Measurements from ENCODE around the gene LCLAT1.
"Not testable (repeated sequence)": the region's sequence is repeated elsewhere in the genome, so short reads cannot be mapped to it uniquely, and the experiment has no call there.

The LCLAT1 gene

GRCh38 chr2:30591186-30591585 is 144.1 kb downstream of the LCLAT1 start:
- Mint-ChIP-seq H3K4me1 (peaks cover 16% of the 10 kb centered on the region), H3K4me3 (no peak overlapping the region), H3K36me3 (peaks cover 47% of the 10 kb centered on the region), H3K27me3 (no peaks in the 10 kb centered on the region), H3K9me3 (peaks cover 6% of the 10 kb centered on the region), H3K27ac (no peak overlapping the region)
- ATAC-seq = no peak

GRCh38 chr2:30601375-30601774 is 154.3 kb downstream of the LCLAT1 start:
- no peak overlapping the region for H3K27ac Mint-ChIP-seq
- no peak overlapping the region for H3K4me3 Mint-ChIP-seq
- peaks cover 10% of the 10 kb centered on the region for H3K9me3 Mint-ChIP-seq
- H3K27me3 Mint-ChIP-seq = no peaks in the 10 kb centered on the region
- H3K36me3 Mint-ChIP-seq = peaks cover 53% of the 10 kb centered on the region
- H3K4me1 Mint-ChIP-seq = peaks cover 5% of the 10 kb centered on the region
- no peak for ATAC-seq

GRCh38 chr2:30605197-30605596 is 158.2 kb downstream of the LCLAT1 start:
- no peak overlapping the region for H3K27ac Mint-ChIP-seq
- peaks cover 1% of the 10 kb centered on the region for H3K9me3 Mint-ChIP-seq
- no peaks in the 10 kb centered on the region for H3K27me3 Mint-ChIP-seq
- H3K36me3 Mint-ChIP-seq = peaks cover 38% of the 10 kb centered on the region
- no peak overlapping the region for H3K4me3 Mint-ChIP-seq
- H3K4me1 Mint-ChIP-seq = peaks cover 10% of the 10 kb centered on the region
- ATAC-seq = no peak

GRCh38 chr2:30608643-30609042 is 161.6 kb downstream of the LCLAT1 start:
- H3K27me3 Mint-ChIP-seq = no peaks in the 10 kb centered on the region
- H3K27ac Mint-ChIP-seq = no peak overlapping the region
- no peaks in the 10 kb centered on the region for H3K9me3 Mint-ChIP-seq
- no peak for ATAC-seq
- H3K36me3 Mint-ChIP-seq = peaks cover 41% of the 10 kb centered on the region
- no peak overlapping the region for H3K4me3 Mint-ChIP-seq
- H3K4me1 Mint-ChIP-seq = peaks cover 28% of the 10 kb centered on the region

GRCh38 chr2:30611583-30611982 is 164.5 kb downstream of the LCLAT1 start:
- ATAC-seq = no peak
- Mint-ChIP-seq H3K4me1 (peaks cover 28% of the 10 kb centered on the region), H3K9me3 (no peaks in the 10 kb centered on the region), H3K4me3 (no peak overlapping the region), H3K27ac (peak overlapping the region; percentile 13), H3K36me3 (peaks cover 49% of the 10 kb centered on the region), H3K27me3 (no peaks in the 10 kb centered on the region)

GRCh38 chr2:30612371-30612770 is 165.3 kb downstream of the LCLAT1 start:
- Mint-ChIP-seq H3K9me3 (no peaks in the 10 kb centered on the region), H3K36me3 (peaks cover 48% of the 10 kb centered on the region), H3K27ac (peak overlapping the region; percentile 13), H3K27me3 (no peaks in the 10 kb centered on the region), H3K4me1 (peaks cover 28% of the 10 kb centered on the region), H3K4me3 (no peak overlapping the region)
- no peak for ATAC-seq

GRCh38 chr2:30613001-30613400 is 166.0 kb downstream of the LCLAT1 start:
- H3K4me3 Mint-ChIP-seq = no peak overlapping the region
- H3K9me3 Mint-ChIP-seq = no peaks in the 10 kb centered on the region
- H3K4me1 Mint-ChIP-seq = peaks cover 28% of the 10 kb centered on the region
- H3K36me3 Mint-ChIP-seq = peaks cover 46% of the 10 kb centered on the region
- no peaks in the 10 kb centered on the region for H3K27me3 Mint-ChIP-seq
- no peak overlapping the region for H3K27ac Mint-ChIP-seq
- ATAC-seq = no peak

GRCh38 chr2:30614227-30614626 is 167.2 kb downstream of the LCLAT1 start:
- H3K27me3 Mint-ChIP-seq, H3K4me3 Mint-ChIP-seq, H3K27ac Mint-ChIP-seq, H3K9me3 Mint-ChIP-seq, ATAC-seq: not testable (repeated sequence)
- peaks cover 42% of the 10 kb centered on the region for H3K36me3 Mint-ChIP-seq
- H3K4me1 Mint-ChIP-seq = peaks cover 23% of the 10 kb centered on the region

- Mint-ChIP-seq H3K4me1 (peaks cover 20% of the 10 kb centered on the region), H3K27ac (no peak overlapping the region), H3K27me3 (no peaks in the 10 kb centered on the region), H3K9me3 (no peaks in the 10 kb centered on the region), H3K36me3 (peaks cover 39% of the 10 kb centered on the region), H3K4me3 (no peak overlapping the region)
- no peak for ATAC-seq
These were observed 168.9 kb downstream of the LCLAT1 start for GRCh38 chr2:30615926-30616325.

- no peak overlapping the region for H3K27ac Mint-ChIP-seq
- peaks cover 45% of the 10 kb centered on the region for H3K36me3 Mint-ChIP-seq
These were observed 173.1 kb downstream of the LCLAT1 start for GRCh38 chr2:30620102-30620501.

GRCh38 chr2:30621836-30622235 is 174.8 kb downstream of the LCLAT1 start:
- H3K27ac Mint-ChIP-seq = no peak overlapping the region
- H3K4me1 Mint-ChIP-seq = peaks cover 33% of the 10 kb centered on the region
- H3K4me3 Mint-ChIP-seq = no peak overlapping the region
- H3K36me3 Mint-ChIP-seq = peaks cover 38% of the 10 kb centered on the region
- ATAC-seq = no peak
- H3K27me3 Mint-ChIP-seq = no peaks in the 10 kb centered on the region
- peaks cover 9% of the 10 kb centered on the region for H3K9me3 Mint-ChIP-seq

More at GRCh38 chr2:30620102-30620501, 173.1 kb downstream of the LCLAT1 start:
- H3K27me3 Mint-ChIP-seq = no peaks in the 10 kb centered on the region
- H3K4me1 Mint-ChIP-seq = peaks cover 17% of the 10 kb centered on the region
- H3K9me3 Mint-ChIP-seq = peaks cover 9% of the 10 kb centered on the region
- no peak overlapping the region for H3K4me3 Mint-ChIP-seq
- no peak for ATAC-seq

GRCh38 chr2:30622452-30622851 is 175.4 kb downstream of the LCLAT1 start:
- peaks cover 43% of the 10 kb centered on the region for H3K36me3 Mint-ChIP-seq
- ATAC-seq = no peak
- no peak overlapping the region for H3K27ac Mint-ChIP-seq
- no peaks in the 10 kb centered on the region for H3K27me3 Mint-ChIP-seq
- peaks cover 33% of the 10 kb centered on the region for H3K4me1 Mint-ChIP-seq
- peaks cover 9% of the 10 kb centered on the region for H3K9me3 Mint-ChIP-seq
- H3K4me3 Mint-ChIP-seq = no peak overlapping the region

GRCh38 chr2:30625276-30625675 is 178.2 kb downstream of the LCLAT1 start:
- Mint-ChIP-seq H3K9me3 (peaks cover 9% of the 10 kb centered on the region), H3K4me1 (peaks cover 36% of the 10 kb centered on the region), H3K27me3 (no peaks in the 10 kb centered on the region), H3K36me3 (peaks cover 39% of the 10 kb centered on the region), H3K27ac (no peak overlapping the region), H3K4me3 (no peak overlapping the region)
- ATAC-seq = no peak

- peak overlapping the region; percentile 61 for H3K27ac Mint-ChIP-seq
- no peak overlapping the region for H3K4me3 Mint-ChIP-seq
- H3K4me1 Mint-ChIP-seq = peaks cover 37% of the 10 kb centered on the region
- H3K9me3 Mint-ChIP-seq = peaks cover 9% of the 10 kb centered on the region
- H3K36me3 Mint-ChIP-seq = peaks cover 39% of the 10 kb centered on the region
- no peak for ATAC-seq
- no peaks in the 10 kb centered on the region for H3K27me3 Mint-ChIP-seq
These were observed 178.7 kb downstream of the LCLAT1 start for GRCh38 chr2:30625701-30626100.

- Mint-ChIP-seq H3K4me3 (no peak overlapping the region), H3K9me3 (peaks cover 9% of the 10 kb centered on the region), H3K4me1 (peaks cover 44% of the 10 kb centered on the region), H3K27ac (peak overlapping the region; percentile 61), H3K36me3 (peaks cover 32% of the 10 kb centered on the region), H3K27me3 (no peaks in the 10 kb centered on the region)
- no peak for ATAC-seq
These were observed 179.4 kb downstream of the LCLAT1 start for GRCh38 chr2:30626397-30626796.

GRCh38 chr2:30627151-30627550 is 180.1 kb downstream of the LCLAT1 start:
- H3K4me3 Mint-ChIP-seq = peak overlapping the region; percentile 50
- H3K9me3 Mint-ChIP-seq = peaks cover 9% of the 10 kb centered on the region
- no peak overlapping the region for H3K27ac Mint-ChIP-seq
- peaks cover 46% of the 10 kb centered on the region for H3K4me1 Mint-ChIP-seq
- H3K27me3 Mint-ChIP-seq = no peaks in the 10 kb centered on the region
- peaks cover 24% of the 10 kb centered on the region for H3K36me3 Mint-ChIP-seq
- ATAC-seq = no peak

GRCh38 chr2:30628341-30628740 is 181.3 kb downstream of the LCLAT1 start:
- no peak overlapping the region for H3K4me3 Mint-ChIP-seq
- H3K9me3 Mint-ChIP-seq = peaks cover 7% of the 10 kb centered on the region
- H3K4me1 Mint-ChIP-seq = peaks cover 46% of the 10 kb centered on the region
- peaks cover 15% of the 10 kb centered on the region for H3K36me3 Mint-ChIP-seq
- no peak for ATAC-seq
- no peaks in the 10 kb centered on the region for H3K27me3 Mint-ChIP-seq
- no peak overlapping the region for H3K27ac Mint-ChIP-seq

All from stimulated activated memory B cell treated with anti-CD40 and anti-IgM and Interleukin-4, amounts not matched to agents 10 μg/mL and 1 μg/mL and 100 μg/mL, for 72 hours (primary cell).